ENCODE data around the gene PABPC1L.

The PABPC1L gene

GRCh38 chr20:44962483-44962882, 52.6 kb downstream of the PABPC1L start:
- Histone ChIP-seq H3K27ac (ENCODE audit: extremely low read depth, low read depth, low read length) (no peak overlapping the region), H3K36me3 (ENCODE audit: control insufficient read depth in 2 of 2, insufficient read depth in 1 of 2, low read length in 2 of 2) (peaks cover 0 to 5% of the 10 kb centered on the region in 2 experiments; a peak in 1 of 3 replicates), H3K9me3 (ENCODE audit: control insufficient read depth, insufficient read depth, low read depth, low read length) (no peaks in the 10 kb centered on the region), H3K4me1 (ENCODE audit: control insufficient read depth, insufficient read depth, low read length) (peaks cover 4% of the 10 kb centered on the region), H3K4me3 (ENCODE audit: low read depth, low read length) (no peak overlapping the region)
- CTCF ChIA-PET, result interaction anchor here (0.7 kb wide), 1 partner anchor 133 kb away, joined by 3 read pairs; no protein-coding TSS in a partner anchor
- no peak for TF ChIP-seq ZNF362 (tag by site-specific recombination; IDR thresholded peaks at IDR 0.05)
- TF ChIP-seq ZNF580 (tag by site-specific recombination; IDR thresholded peaks at IDR 0.05), result peak; percentile 96
- POLR2A ChIA-PET, result no interaction called here

- Histone ChIP-seq H3K4me1 (ENCODE audit: control insufficient read depth, insufficient read depth, low read length) (peaks cover 5% of the 10 kb centered on the region), H3K9me3 (ENCODE audit: control insufficient read depth, insufficient read depth, low read depth, low read length) (no peaks in the 10 kb centered on the region), H3K27ac (ENCODE audit: extremely low read depth, low read depth, low read length) (no peak overlapping the region), H3K36me3 (ENCODE audit: control insufficient read depth in 2 of 2, insufficient read depth in 1 of 2, low read length in 2 of 2) (peaks cover 0 to under 1% of the 10 kb centered on the region in 2 experiments; a peak in 1 of 3 replicates), H3K4me3 (ENCODE audit: low read depth, low read length) (no peak overlapping the region)
- ChIA-PET POLR2A (no interaction called here), CTCF (no interaction called here)
- TF ChIP-seq ZSCAN18 (tag by site-specific recombination; IDR thresholded peaks at IDR 0.05) (no peak), ZBTB11 (tag by site-specific recombination; conservative IDR thresholded peaks at IDR 0.05; ENCODE audit: low read depth) (no peak), ZNF544 (tag by site-specific recombination; IDR thresholded peaks at IDR 0.05) (no peak), SETDB1 (IDR thresholded peaks at IDR 0.05; ENCODE audit: insufficient read length, low read length) (no peak)
Measured at GRCh38 chr20:44963325-44964215, 53.7 kb downstream of the PABPC1L start.

- Histone ChIP-seq H3K4me1 (ENCODE audit: control insufficient read depth, insufficient read depth, low read length) (peaks cover 16% of the 10 kb centered on the region), H3K27ac (ENCODE audit: extremely low read depth, low read depth, low read length) (peak overlapping the region; percentile 54; the same call in 1 of the 2 replicates), H3K4me3 (ENCODE audit: low read depth, low read length) (peak overlapping the region; percentile 95), H3K9me3 (ENCODE audit: control insufficient read depth, insufficient read depth, low read depth, low read length) (no peaks in the 10 kb centered on the region), H3K36me3 (ENCODE audit: control insufficient read depth in 2 of 2, insufficient read depth in 1 of 2, low read length in 2 of 2) (no peaks in the 10 kb centered on the region)
- CTCF ChIA-PET, result interaction anchor here (1.4 to 1.8 kb wide), 3 partner anchors 9 to 17 kb away, joined by 3 to 5 read pairs (median 5); no protein-coding TSS in a partner anchor
- TF ChIP-seq ZNF664 (tag by site-specific recombination; IDR thresholded peaks at IDR 0.05) (peak; percentile 100), ZNF280C (tag by site-specific recombination; IDR thresholded peaks at IDR 0.05) (no peak), PRDM10 (tag by site-specific recombination; IDR thresholded peaks at IDR 0.05) (no peak)
- POLR2A ChIA-PET, result no interaction called here
Measured at GRCh38 chr20:44965651-44966029, 55.8 kb downstream of the PABPC1L start.
